Choroid plexus epithelial cell (primary cell): ENCODE data around the gene RGS9BP.
"Not testable (repeated sequence)": the region's sequence is repeated elsewhere in the genome, so short reads cannot be mapped to it uniquely, and the experiment has no call there.

ENCODE experiments used
- DNase-seq: peaks from one replicate; pipeline ENCODE4 v3.0.0-alpha.2; 2010; ENCODE audit warnings: low read depth
- H3K4me3 ChIP-seq: 2 replicates; pipeline ENCODE4 v1.5.1; 2011; ENCODE audit warnings: low read depth, mild to moderate bottlenecking, control low read depth, low read length, moderate library complexity
- TF ChIP-seq, protein P1 (sequence below): conservative IDR thresholded peaks from 2 replicates; pipeline ENCODE4 v1.5.1; 2011; ENCODE audit warnings: low read depth, mild to moderate bottlenecking, control low read depth, inconsistent platforms, low read length, moderate library complexity

Gene RGS9BP

DNA sequence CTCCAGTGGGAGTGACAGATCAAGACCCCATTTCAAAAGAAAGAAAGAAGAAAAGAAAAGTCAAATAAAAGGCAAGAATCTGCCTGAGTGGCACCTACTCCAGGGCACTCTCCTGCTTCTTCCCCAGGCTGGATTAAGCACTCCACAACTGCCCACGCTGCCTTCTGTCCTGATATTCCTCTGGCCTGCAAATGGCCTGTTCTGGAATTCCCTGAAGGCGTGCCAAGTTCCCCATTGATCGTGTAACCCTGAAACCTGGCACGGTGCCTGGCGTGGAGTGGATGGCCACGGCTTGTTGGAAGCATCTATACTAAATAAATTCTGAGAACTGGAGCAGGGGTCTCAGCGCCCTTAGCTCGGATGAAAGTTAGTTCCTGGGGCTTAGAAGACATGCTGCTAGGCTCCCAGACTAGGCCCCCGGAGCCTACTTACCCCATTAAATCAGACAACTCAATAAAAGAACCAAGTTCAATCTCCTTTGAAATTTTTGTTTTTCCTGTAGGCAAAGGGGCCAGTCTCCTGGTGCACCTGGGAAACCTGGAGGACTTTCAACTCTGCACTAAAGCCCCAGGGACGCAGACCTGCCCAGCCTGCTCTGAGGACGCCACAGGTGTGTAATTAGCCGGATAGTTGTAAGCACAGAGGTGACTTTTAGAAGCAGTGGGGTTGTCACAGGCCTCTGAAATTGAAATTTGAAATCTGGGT lies 22.6 kb upstream of the RGS9BP start:
- TF ChIP-seq, protein P1, sequence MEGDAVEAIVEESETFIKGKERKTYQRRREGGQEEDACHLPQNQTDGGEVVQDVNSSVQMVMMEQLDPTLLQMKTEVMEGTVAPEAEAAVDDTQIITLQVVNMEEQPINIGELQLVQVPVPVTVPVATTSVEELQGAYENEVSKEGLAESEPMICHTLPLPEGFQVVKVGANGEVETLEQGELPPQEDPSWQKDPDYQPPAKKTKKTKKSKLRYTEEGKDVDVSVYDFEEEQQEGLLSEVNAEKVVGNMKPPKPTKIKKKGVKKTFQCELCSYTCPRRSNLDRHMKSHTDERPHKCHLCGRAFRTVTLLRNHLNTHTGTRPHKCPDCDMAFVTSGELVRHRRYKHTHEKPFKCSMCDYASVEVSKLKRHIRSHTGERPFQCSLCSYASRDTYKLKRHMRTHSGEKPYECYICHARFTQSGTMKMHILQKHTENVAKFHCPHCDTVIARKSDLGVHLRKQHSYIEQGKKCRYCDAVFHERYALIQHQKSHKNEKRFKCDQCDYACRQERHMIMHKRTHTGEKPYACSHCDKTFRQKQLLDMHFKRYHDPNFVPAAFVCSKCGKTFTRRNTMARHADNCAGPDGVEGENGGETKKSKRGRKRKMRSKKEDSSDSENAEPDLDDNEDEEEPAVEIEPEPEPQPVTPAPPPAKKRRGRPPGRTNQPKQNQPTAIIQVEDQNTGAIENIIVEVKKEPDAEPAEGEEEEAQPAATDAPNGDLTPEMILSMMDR = no peak
- peak; percentile 72 for DNase-seq
- H3K4me3 ChIP-seq = no peak overlapping the region

DNA sequence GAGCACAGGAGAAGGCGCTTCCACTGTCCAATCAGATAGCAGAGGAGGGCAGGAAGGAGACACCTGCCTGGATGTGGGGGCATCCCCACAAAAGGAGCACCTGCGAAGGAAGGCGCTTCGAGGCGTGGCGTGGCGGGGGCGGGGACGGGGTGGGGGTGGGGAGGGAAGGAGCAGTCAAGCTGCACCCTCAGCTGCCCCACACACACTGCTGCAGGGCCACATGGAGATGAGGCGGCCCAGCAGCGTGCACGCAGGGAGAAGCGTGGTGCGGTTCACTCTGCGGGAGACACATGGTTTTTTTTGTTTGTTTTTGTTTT lies 22.1 kb upstream of the RGS9BP start:
- TF ChIP-seq, protein P1 = no peak
- H3K4me3 ChIP-seq = no peak overlapping the region
- no peak for DNase-seq

DNA sequence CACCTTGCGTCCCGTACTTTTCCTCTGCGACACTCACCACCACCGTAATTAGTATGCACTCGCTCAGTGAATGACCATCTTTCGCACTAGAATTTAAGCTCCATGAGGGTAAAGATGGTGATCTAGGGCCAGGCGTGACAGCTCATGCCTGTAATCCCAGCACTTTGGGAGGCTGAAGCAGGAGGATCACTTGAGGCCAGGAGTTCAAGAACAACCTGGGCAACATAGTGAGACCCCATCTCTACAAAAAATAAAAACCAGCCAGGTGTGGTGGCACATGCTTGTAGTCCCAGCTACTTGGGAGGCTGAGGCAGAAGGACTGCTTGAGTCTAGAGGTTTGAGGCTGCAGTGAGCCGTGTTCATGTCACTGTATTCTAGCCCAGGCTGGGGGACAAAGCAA lies 19.3 kb upstream of the RGS9BP start:
- not testable (repeated sequence) for H3K4me3 ChIP-seq, DNase-seq

DNA sequence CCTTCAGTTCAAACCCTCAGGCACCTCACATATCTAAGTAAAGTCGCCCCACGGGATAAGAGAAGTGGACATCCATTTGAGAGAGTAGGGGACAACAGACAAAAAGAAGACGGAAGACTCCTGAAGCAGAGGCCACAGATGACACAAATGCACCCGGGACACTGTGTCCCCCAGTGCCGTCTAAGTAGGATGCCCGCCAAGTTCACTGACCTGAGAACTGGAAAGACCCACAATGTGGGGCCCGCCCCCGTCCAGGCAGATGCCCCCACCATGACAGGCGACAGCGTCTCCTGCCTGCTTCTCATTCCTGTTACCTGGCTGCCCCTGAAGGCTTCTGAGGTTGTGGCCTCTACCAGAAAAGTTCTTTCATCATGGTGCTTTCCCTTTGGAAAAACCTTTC lies 17.6 kb upstream of the RGS9BP start:
- H3K4me3 ChIP-seq = no peak overlapping the region
- TF ChIP-seq, protein P1 = no peak
- DNase-seq = no peak

DNA sequence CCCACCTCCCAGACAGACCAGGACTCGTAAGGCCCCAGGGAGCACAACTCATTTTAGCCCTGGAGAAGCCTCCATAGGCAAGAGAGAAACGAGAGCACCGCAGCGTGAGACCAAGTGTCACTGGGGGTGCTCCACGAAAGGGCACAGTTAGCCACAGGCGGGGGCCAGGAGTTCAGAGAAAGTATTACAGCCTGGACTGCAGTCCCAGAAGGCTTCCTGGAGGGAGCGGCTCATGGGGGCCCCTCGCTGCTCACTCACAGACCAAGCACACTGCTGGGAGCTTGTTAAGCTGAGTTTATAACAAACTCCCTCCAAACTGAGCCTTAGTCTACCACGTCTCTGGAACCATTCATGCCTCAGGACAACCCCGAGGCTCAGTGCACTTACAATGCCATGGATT lies 17.1 kb upstream of the RGS9BP start:
- no peak for DNase-seq
- H3K4me3 ChIP-seq = no peak overlapping the region
- TF ChIP-seq, protein P1 = no peak

DNA sequence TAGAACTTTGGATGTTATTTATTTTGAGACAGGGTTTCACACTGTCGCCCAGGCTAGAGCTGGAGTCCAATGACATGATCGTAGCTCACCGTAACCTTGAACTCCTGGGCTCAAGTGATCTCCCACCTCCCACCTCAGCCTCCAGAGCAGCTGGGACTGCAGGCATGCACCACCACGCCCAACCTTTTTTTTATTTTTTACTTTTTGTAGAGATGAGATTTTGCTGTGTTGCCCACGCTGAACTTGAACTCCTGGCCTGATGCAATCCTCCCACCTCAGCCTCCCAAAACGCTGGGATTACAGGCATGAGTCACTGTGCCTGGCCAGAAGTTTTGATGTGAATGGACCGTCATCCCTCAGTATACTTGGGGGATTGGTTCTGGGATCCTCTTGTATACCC lies 14.3 kb upstream of the RGS9BP start:
- DNase-seq = no peak
- no peak overlapping the region for H3K4me3 ChIP-seq
- TF ChIP-seq, protein P1 = no peak

DNA sequence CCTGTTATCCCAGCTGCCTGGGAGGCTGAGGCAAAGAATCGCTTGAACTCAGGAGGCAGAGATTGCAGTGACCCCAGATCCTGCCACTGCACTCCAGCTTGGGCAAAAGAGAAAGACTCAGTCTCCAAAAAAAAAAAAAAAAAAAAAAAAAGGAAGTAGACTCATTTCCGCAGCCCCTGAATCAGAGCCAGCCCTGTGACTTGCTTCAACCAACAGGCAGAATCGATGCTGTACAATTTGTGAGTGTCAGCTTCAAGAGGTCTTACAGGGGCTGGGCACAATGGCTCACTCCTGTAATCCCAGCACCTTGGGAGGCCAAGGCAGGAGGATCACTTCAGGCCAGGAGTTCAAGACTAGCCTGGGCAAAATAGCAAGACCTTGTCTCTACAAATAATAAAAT lies 13.5 kb upstream of the RGS9BP start:
- peak; percentile 69 for DNase-seq
- H3K4me3 ChIP-seq = no peak overlapping the region
- TF ChIP-seq, protein P1 = no peak

DNA sequence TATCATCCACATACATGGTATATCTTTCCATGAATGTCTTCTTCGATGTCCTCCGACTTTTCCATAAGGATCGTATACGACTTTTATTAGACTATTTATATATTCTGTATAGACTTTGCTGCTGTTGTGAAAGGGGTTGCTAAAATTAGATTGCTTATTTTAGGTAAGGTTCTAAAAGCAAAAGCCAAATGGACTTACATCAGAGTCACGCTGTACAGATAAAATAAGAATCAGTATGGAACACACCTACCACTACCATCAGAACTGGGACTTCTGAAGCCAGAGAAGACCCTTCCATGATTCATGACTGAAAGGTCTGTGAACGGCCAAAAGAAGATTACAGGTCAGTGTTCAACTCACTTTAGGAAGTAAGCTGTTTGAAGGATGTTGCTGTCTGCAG lies 9.6 kb upstream of the RGS9BP start:
- TF ChIP-seq, protein P1 = no peak
- DNase-seq = no peak
- H3K4me3 ChIP-seq = no peak overlapping the region
